Colonic mucosa (tissue), 4 donors: ENCODE data around the gene GARIN5A. TPM values are rescaled to one million over a fixed set of nuclear protein-coding genes. Genes with fewer than 3 reads are reported as not detected.

Experiments
- DNase-seq: peaks from one replicate; pipeline ENCODE4 v3.0.0-alpha.2; 2020
- H3K27ac ChIP-seq: fragments of 200-600 bp; one replicate; pipeline ENCODE4 v1.8.0; 2021
- H3K27me3 ChIP-seq: fragments of 200-600 bp; one replicate; pipeline ENCODE4 v1.8.0; 2021
- H3K36me3 ChIP-seq: fragments of 200-600 bp; one replicate; pipeline ENCODE4 v1.8.0; 2021
- H3K4me1 ChIP-seq: fragments of 200-600 bp; one replicate; pipeline ENCODE4 v1.8.0; 2021; ENCODE audit warnings: mild to moderate bottlenecking
- H3K4me3 ChIP-seq: fragments of 200-600 bp; one replicate; pipeline ENCODE4 v1.8.0; 2021
- H3K9ac ChIP-seq, 2 donors: one replicate each; pipeline ENCODE4 v1.7.0; 2013; ENCODE audit warnings: control low read depth in 2 of 2, low read depth in 2 of 2, low read length in 2 of 2
- H3K9me3 ChIP-seq: fragments of 200-600 bp; one replicate; pipeline ENCODE4 v1.8.0; 2021
- CTCF ChIP-seq: fragments of 200-600 bp; IDR thresholded peaks from one replicate; pipeline ENCODE4 v1.8.0; 2022; ENCODE audit warnings: antibody characterized with exemption, mild to moderate bottlenecking
- intact Hi-C: fragments of 100-400 bp; cut with DNase I; formaldehyde crosslinking; loops from one replicate; pipeline ENCODE4 v1.14.1; 2022
- total RNA-seq, 2 donors: library from RNA; stranded (reverse); fragmentation: NEBNext Ultra II Directional in 1 of 2; extraction: Animal tissue kit (Norgen Biotek cat#: 25700) in 1 of 2; gene quantifications; one replicate each; pipeline ENCODE4 v1.2.1, GENCODE V29; 2021
- donor health status: healthy.
- donor health status: DM: no; HTN: no; CAD: no.
- donor health status: DM: no; HTN: no; CAD: no.

GARIN5A gene
- total RNA-seq, 2 donors from 2014 or later: 2.1 to 4.4 TPM

GRCh38 chr19:50500060-50500752 lies 23.6 kb upstream of the GARIN5A start:
- Histone ChIP-seq H3K36me3 (no peaks in the 10 kb centered on the region), H3K27me3 (no peaks in the 10 kb centered on the region), H3K9me3 (no peaks in the 10 kb centered on the region), H3K9ac (no peak overlapping the region), H3K4me1 (no peaks in the 10 kb centered on the region), H3K27ac (no peak overlapping the region), H3K4me3 (no peak overlapping the region)
- intact Hi-C loops: no loop called here
- no peak for TF ChIP-seq CTCF
- no peak for DNase-seq

- intact Hi-C loops: no loop called here
These were observed 21.8 kb upstream of the GARIN5A start for GRCh38 chr19:50498219-50499056.

GRCh38 chr19:50497022-50497405 lies 20.4 kb upstream of the GARIN5A start:
- Histone ChIP-seq H3K9me3 (no peaks in the 10 kb centered on the region), H3K27me3 (no peaks in the 10 kb centered on the region), H3K9ac (no peak overlapping the region), H3K27ac (no peak overlapping the region), H3K4me3 (no peak overlapping the region), H3K4me1 (no peaks in the 10 kb centered on the region), H3K36me3 (no peaks in the 10 kb centered on the region)
- no peak for DNase-seq
- no peak for TF ChIP-seq CTCF
- intact Hi-C loops: no loop called here

More at GRCh38 chr19:50498219-50499056, 21.8 kb upstream of the GARIN5A start:
- Histone ChIP-seq H3K9me3 (no peaks in the 10 kb centered on the region), H3K27me3 (no peaks in the 10 kb centered on the region), H3K36me3 (no peaks in the 10 kb centered on the region), H3K4me3 (no peak overlapping the region), H3K27ac (no peak overlapping the region), H3K4me1 (no peaks in the 10 kb centered on the region), H3K9ac (no peak overlapping the region)
- TF ChIP-seq CTCF: no peak
- DNase-seq: no peak

- intact Hi-C loops: no loop called here
- Histone ChIP-seq H3K27ac (no peak overlapping the region), H3K4me1 (no peaks in the 10 kb centered on the region), H3K9ac (no peak overlapping the region), H3K9me3 (no peaks in the 10 kb centered on the region), H3K27me3 (no peaks in the 10 kb centered on the region), H3K36me3 (no peaks in the 10 kb centered on the region), H3K4me3 (no peak overlapping the region)
- no peak for TF ChIP-seq CTCF
- no peak for DNase-seq
These were observed 19.8 kb upstream of the GARIN5A start for GRCh38 chr19:50496189-50497021.

DNA sequence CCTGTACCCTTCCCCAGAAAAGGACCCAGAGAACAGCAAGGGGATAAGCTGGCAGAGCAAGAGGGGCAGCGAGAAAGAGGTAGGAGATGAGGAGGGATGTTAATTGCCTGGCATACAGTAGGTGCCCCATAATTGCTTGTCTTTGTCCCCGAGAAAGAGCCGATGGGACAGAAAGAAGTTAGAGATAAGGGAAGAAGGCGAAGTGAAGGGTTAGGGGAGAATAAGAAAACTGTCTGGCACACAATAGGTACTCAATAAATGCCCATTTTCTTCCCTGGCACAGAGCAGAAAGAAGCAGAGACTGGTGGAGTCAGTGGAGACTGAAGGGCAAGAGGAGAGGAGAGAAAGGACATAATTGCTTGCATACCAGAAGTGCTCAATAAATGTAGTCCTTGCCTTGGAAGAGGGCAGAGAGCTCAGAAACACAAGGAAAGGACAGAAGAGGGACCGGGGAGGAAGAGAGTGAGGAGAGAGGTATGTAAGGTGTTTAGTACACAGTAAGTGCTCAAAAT lies 18.4 kb upstream of the GARIN5A start:
- Histone ChIP-seq H3K36me3 (no peaks in the 10 kb centered on the region), H3K9me3 (no peaks in the 10 kb centered on the region), H3K27me3 (no peaks in the 10 kb centered on the region), H3K4me3 (no peak overlapping the region), H3K4me1 (no peaks in the 10 kb centered on the region), H3K9ac (no peak overlapping the region), H3K27ac (no peak overlapping the region)
- intact Hi-C loops: no loop called here
- no peak for DNase-seq
- no peak for TF ChIP-seq CTCF
